ENCODE measurements around the gene FBXO45.
A peak's percentile ranks its signal among the peaks of the same experiment; 100 is the strongest.
"Not testable (repeated sequence)": the region's sequence is repeated elsewhere in the genome, so short reads cannot be mapped to it uniquely, and the experiment has no call there.

Gene FBXO45, protein sequence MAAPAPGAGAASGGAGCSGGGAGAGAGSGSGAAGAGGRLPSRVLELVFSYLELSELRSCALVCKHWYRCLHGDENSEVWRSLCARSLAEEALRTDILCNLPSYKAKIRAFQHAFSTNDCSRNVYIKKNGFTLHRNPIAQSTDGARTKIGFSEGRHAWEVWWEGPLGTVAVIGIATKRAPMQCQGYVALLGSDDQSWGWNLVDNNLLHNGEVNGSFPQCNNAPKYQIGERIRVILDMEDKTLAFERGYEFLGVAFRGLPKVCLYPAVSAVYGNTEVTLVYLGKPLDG

DNA sequence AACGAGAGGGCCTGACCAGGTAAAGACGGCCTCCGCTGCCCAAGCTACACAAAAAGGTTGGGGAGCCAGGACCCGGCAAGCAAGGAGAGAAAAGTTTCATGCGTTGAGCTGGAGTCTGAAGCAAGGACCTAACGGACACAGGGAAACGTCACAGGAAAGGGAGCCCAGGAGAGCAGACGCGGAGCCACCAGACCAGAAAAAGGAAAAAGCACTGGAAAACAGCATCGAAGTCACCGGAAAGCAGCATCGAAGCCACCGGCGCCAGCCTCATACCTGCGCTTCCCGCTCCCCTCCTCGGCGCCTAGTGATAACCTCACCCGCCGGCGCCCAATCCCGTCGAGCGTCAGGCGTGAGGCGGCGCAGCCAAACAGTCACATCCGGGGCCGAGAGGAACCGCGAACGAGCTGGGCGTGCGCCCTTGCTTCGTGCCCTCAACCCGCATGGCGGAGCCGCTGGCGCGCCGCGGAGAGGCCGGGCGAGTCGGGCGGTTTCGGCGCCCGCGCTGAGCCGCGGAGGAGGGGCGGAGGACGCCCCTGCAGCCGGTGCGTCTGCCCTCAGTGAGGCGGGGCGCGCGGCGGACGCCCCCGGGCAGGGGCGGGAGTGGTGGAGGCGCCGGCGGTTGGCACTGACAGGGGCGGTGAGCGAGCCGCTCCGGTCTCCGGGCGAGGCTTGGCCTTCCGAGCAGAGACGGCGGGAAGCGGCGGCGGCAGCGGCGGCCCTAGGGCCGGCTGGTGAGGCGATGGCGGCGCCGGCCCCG, at the start of gene FBXO45, which contains the start of gene WDR53:
TSS of gene FBXO45 (plus strand) at position 415 of the 757 bp plus-strand sequence. CDS start at position 740, 325 bp downstream.
TSS of gene WDR53 (minus strand) at position 309 of the 757 bp plus-strand sequence. CDS start 7,079 bp downstream, outside the sequence.
- peak within 1 kb of the TSS; percentile 99 for H3K4me3 ChIP-seq (ENCODE audit: low read depth, low read length)
- TF ChIP-seq, protein P1, sequence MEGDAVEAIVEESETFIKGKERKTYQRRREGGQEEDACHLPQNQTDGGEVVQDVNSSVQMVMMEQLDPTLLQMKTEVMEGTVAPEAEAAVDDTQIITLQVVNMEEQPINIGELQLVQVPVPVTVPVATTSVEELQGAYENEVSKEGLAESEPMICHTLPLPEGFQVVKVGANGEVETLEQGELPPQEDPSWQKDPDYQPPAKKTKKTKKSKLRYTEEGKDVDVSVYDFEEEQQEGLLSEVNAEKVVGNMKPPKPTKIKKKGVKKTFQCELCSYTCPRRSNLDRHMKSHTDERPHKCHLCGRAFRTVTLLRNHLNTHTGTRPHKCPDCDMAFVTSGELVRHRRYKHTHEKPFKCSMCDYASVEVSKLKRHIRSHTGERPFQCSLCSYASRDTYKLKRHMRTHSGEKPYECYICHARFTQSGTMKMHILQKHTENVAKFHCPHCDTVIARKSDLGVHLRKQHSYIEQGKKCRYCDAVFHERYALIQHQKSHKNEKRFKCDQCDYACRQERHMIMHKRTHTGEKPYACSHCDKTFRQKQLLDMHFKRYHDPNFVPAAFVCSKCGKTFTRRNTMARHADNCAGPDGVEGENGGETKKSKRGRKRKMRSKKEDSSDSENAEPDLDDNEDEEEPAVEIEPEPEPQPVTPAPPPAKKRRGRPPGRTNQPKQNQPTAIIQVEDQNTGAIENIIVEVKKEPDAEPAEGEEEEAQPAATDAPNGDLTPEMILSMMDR (IDR thresholded peaks at IDR 0.05; ENCODE audit: low read depth, low read length, missing control alignments): no peak
- in situ Hi-C loops (cut with HindIII; ENCODE audit: low sequenced_read_pairs): no loop called here
- peak; percentile 86 for DNase-seq (ENCODE audit: low read depth)

DNA sequence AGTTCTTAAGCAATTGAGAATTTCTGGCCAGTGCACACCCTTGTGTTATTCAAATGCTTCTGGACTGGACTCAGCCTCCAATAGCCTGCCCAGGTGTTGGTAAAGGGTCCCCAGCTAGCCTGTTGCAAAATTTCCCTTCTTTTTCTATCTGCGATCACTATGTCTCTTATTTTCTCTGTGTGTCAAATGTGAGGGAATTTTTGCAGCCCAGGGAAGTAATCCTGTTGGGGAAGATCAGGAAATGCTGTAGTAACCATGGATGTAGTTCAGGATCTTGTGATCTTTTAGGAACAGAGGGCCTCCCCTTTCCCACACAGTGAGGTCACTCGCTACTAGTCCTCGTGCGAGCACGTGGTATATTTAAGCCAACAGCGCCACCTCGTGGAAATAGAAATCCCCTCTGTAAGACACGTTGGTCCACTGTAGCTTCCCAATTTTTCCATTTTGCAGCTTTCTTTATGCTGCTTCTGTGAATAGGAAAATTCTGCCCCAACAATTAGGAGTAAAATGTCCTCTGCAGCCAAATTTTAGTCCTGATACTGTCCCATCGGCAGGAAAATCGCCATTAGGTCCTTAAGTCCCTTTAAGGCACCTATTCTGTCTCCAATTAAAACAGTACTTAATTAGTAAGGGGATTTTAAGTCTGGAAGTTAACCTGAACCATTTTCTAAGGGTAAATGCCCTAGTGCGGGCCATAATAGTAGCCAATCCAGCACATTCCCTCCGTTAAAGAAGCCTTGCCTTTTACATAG, 49.3 kb upstream of the FBXO45 start:
- H3K4me3 ChIP-seq (ENCODE audit: low read depth, low read length): no peak overlapping the region
- DNase-seq (ENCODE audit: low read depth): peak; percentile 39
- TF ChIP-seq, protein P1 (IDR thresholded peaks at IDR 0.05; ENCODE audit: low read depth, low read length, missing control alignments): peak; percentile 32
- in situ Hi-C loops (cut with HindIII; ENCODE audit: low sequenced_read_pairs): no loop called here

DNA sequence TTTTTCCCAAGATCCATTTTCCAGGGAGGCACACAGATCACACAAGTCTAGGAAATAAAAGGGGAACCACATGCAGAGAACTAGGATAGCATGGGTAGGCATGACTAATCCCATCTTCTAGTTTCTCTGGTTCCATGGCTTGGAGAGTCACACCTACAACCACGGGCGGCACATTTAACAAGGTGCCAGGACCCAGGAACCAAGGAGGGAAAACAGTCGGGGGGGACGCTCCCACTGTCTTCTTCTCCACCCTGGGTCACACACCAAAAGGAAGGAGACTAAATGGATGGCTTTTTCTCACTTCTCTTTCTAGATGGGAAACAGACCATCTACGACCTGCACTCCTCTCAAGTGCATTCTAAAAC, 48.8 kb upstream of the FBXO45 start:
- DNase-seq (ENCODE audit: low read depth): no peak
- TF ChIP-seq, protein P1 (IDR thresholded peaks at IDR 0.05; ENCODE audit: low read depth, low read length, missing control alignments): no peak
- in situ Hi-C loops (cut with HindIII; ENCODE audit: low sequenced_read_pairs): no loop called here
- H3K4me3 ChIP-seq (ENCODE audit: low read depth, low read length): no peak overlapping the region

DNA sequence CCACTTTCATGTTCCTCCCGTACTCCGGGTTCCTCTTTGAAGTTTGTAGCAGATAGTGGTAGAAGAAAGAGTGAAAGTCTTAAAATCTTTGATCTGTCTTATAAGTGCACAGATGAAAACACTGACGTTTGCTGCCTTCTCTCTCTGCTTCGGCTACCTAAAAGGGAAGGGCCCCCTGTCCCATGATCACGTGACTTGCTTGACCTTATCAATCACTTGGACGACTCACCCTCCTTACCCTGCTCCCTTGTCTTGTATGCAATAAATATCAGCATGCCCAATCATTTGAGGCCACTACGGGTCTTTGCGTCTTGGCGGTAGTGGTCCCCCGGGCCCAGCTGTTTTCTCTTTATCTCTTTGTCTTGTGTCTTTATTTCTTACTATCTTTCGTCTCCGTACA, 47.2 kb upstream of the FBXO45 start:
- in situ Hi-C loops (cut with HindIII; ENCODE audit: low sequenced_read_pairs); DNase-seq (ENCODE audit: low read depth); H3K4me3 ChIP-seq (ENCODE audit: low read depth, low read length): not testable (repeated sequence)

DNA sequence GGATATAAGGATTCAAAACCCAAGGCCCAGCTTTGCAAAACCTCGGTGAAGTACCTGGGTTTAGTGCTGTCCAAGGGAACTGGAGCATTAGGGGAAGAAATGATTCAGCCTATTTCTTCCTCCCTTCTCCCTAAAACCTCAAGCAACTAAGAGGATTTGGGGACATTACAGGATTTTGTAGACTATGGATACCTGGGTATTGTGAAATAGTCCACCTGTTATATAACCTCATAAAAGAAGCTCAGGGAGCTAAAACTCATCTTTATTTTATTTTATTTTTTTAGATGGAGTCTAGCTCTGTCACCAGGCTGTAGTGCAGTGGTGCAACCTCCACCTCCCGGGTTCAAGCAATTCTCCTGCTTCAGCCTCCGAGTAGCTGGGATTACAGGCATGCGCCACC, 44.6 kb upstream of the FBXO45 start:
- no peak for DNase-seq (ENCODE audit: low read depth)
- TF ChIP-seq, protein P1 (IDR thresholded peaks at IDR 0.05; ENCODE audit: low read depth, low read length, missing control alignments): no peak
- in situ Hi-C loops (cut with HindIII; ENCODE audit: low sequenced_read_pairs): no loop called here
- no peak overlapping the region for H3K4me3 ChIP-seq (ENCODE audit: low read depth, low read length)

DNA sequence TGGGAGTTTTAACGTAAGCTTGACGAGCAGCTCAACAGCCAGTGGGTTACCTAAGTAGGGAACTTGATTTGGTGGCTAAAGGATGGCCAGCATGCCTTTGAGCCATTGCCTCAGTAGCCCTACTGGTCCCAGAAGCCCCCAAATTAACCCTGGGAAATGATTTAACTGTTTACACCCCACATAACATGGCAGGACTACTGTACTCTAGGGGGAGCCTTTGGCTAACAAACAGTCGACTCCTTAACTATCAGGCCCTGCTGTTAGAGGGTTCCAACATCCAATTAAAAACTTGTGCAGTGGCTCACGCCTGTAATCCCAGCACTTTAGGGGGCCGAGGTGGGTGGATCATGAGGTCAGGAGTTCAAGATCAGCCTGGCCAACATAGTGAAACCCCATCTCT, 43.9 kb upstream of the FBXO45 start:
- TF ChIP-seq, protein P1 (IDR thresholded peaks at IDR 0.05; ENCODE audit: low read depth, low read length, missing control alignments): no peak
- DNase-seq (ENCODE audit: low read depth): no peak
- no peak overlapping the region for H3K4me3 ChIP-seq (ENCODE audit: low read depth, low read length)
- in situ Hi-C loops (cut with HindIII; ENCODE audit: low sequenced_read_pairs): no loop called here

All from astrocyte of the cerebellum (primary cell).